Measurements from ENCODE around the gene FNIP2.

DNA sequence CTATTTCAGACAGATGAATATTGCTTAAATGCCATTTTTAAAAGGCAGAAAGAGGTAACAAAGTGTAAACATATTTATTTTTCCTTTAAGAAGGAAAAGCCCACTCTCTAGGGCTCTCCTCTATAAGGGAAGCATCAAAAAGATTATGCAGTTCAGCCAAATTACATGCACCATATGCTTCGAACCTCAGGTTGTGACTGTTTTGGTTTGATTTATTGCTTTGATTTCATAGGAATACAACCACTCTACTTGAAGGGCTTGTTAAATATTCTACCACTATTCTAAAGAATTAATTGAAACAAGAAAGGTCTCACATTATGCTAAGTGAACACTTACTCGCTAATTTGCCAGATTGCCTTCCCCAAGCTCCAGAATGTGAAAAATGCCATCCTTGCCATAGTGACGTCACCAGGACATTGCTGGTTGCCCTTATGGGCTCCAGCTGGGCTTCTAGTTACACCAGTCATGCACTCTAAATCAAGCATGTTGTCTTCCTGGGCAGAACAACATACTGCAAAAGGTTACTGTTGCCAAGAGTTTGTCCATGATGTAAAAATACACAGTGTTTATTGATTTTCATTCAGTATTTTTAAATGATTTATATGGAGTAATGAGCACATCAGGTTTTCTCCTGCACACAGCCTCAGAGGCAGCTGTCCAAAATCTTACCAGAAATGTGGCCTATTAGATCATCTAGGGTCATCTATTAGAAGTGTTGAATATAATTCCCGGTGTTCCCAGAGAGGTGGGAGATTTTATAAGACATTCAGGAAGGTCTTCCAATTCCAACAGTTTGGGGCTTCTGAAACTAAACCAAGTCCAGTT is 169.6 kb downstream of the FNIP2 start:
- TF ChIP-seq POLR2A (IDR thresholded peaks at IDR 0.05; ENCODE audit: low read depth, low read length): no peak
- TF ChIP-seq POLR2AphosphoS5 (IDR thresholded peaks at IDR 0.05; ENCODE audit: low read depth, low read length): no peak
- TF ChIP-seq PAX5 (IDR thresholded peaks at IDR 0.05; ENCODE audit: insufficient read depth, low read length, severe bottlenecking): no peak
- TF ChIP-seq SPI1 (IDR thresholded peaks at IDR 0.05; ENCODE audit: low read depth, low read length): no peak
- no peak for TF ChIP-seq POU2F2 (IDR thresholded peaks at IDR 0.05; ENCODE audit: low read depth, low read length)

Data from GM12891 (cell line).